CD14-positive monocyte (primary cell): ENCODE data around the gene KCTD13. TPM values are rescaled to one million over a fixed set of nuclear protein-coding genes. Genes with fewer than 3 reads are reported as not detected.
A peak's percentile ranks its signal among the peaks of the same experiment; 100 is the strongest.

Experiments used
- DNase-seq, 3 donors: peaks; one replicate each; pipeline ENCODE4 v3.0.0-alpha.2; 2011 to 2022
- H2AFZ ChIP-seq: 2 replicates; pipeline ENCODE4 v1.6.0; 2012; ENCODE audit warnings: mild to moderate bottlenecking, low read depth, low read length, inconsistent platforms; ENCODE audit not compliant: insufficient read depth, poor library complexity, severe bottlenecking
- H3K27ac ChIP-seq, 2 donors: 1 replicate in 1 of 2; 2 replicates in 1 of 2; pipeline ENCODE4 v1.5.1; 2012 to 2013; ENCODE audit warnings: low read length in 2 of 2, control low read depth in 1 of 2, inconsistent platforms in 1 of 2, low read depth in 1 of 2, mild to moderate bottlenecking in 1 of 2
- H3K27me3 ChIP-seq, 2 donors: one replicate each; pipeline versions ENCODE4 v1.6.0 to v1.6.1; 2011 to 2013; ENCODE audit warnings: low read length in 2 of 2; ENCODE audit not compliant: control insufficient read depth in 2 of 2, insufficient read depth in 2 of 2
- H3K36me3 ChIP-seq, 2 donors: replicated peaks in 1 of 2; 1 replicate in 1 of 2; 2 replicates in 1 of 2; pipeline versions ENCODE4 v1.5.1 to v1.6.1; 2012 to 2013; ENCODE audit warnings: low read length in 2 of 2, control low read depth in 1 of 2, inconsistent platforms in 1 of 2, mild to moderate bottlenecking in 1 of 2; ENCODE audit not compliant: insufficient read depth in 2 of 2, control insufficient read depth in 1 of 2
- H3K4me1 ChIP-seq, 2 donors: 1 replicate in 1 of 2; 2 replicates in 1 of 2; pipeline versions ENCODE4 v1.5.1 to v1.6.1; 2012 to 2013; ENCODE audit warnings: low read length in 2 of 2, control low read depth in 1 of 2, inconsistent platforms in 1 of 2, mild to moderate bottlenecking in 1 of 2, moderate library complexity in 1 of 2; ENCODE audit not compliant: insufficient read depth in 2 of 2, control insufficient read depth in 1 of 2
- H3K4me2 ChIP-seq: replicated peaks from 2 replicates; pipeline ENCODE3; 2012; ENCODE audit warnings: low read length, moderate library complexity, mild to moderate bottlenecking; ENCODE audit not compliant: poor library complexity, severe bottlenecking; ENCODE audit errors: extremely low read depth
- H3K4me3 ChIP-seq, 3 experiments: fragments of 200-600 bp in 1 of 3; sonication (generic) in 1 of 3; replicated peaks in 1 of 3; 1 replicate in 2 of 3; 2 replicates in 1 of 3; pipeline ENCODE4 v1.5.1; 2011 to 2013; ENCODE audit warnings: low read length in 3 of 3, mild to moderate bottlenecking in 3 of 3, control low read depth in 2 of 3, low read depth in 2 of 3, inconsistent platforms in 1 of 3, moderate library complexity in 1 of 3
- H3K79me2 ChIP-seq: 2 replicates; pipeline ENCODE4 v1.6.0; 2012; ENCODE audit warnings: mild to moderate bottlenecking, control low read depth, inconsistent platforms, low read length, moderate library complexity; ENCODE audit not compliant: insufficient read depth
- H3K9ac ChIP-seq: 2 replicates; pipeline ENCODE4 v1.6.0; 2017; ENCODE audit warnings: low read length, mild to moderate bottlenecking; ENCODE audit not compliant: insufficient read depth, poor library complexity, severe bottlenecking
- H3K9me3 ChIP-seq, 2 donors: replicated peaks in 1 of 2; 1 replicate in 1 of 2; 2 replicates in 1 of 2; pipeline versions ENCODE4 v1.5.1 to v1.6.1; 2012 to 2013; ENCODE audit warnings: low read length in 2 of 2, control low read depth in 1 of 2; ENCODE audit not compliant: control insufficient read depth in 1 of 2, insufficient read depth in 1 of 2
- H4K20me1 ChIP-seq: 2 replicates; pipeline ENCODE4 v1.6.0; 2012; ENCODE audit warnings: mild to moderate bottlenecking, low read length, control low read depth, moderate library complexity; ENCODE audit not compliant: insufficient read depth
- H3K27ac Mint-ChIP-seq, 7 donors: one replicate each; pipeline ENCODE4 v1.8.0; 2020; ENCODE audit warnings: mild to moderate bottlenecking in 7 of 7, mixed read lengths in 7 of 7, moderate library complexity in 6 of 7, inconsistent platforms in 2 of 7
- H3K27me3 Mint-ChIP-seq, 3 donors: one replicate each; pipeline ENCODE4 v1.8.0; 2021 to 2022; ENCODE audit warnings: low read depth in 3 of 3, mild to moderate bottlenecking in 3 of 3, mixed read lengths in 3 of 3, moderate library complexity in 3 of 3, inconsistent platforms in 1 of 3
- H3K36me3 Mint-ChIP-seq, 2 donors: one replicate each; pipeline ENCODE4 v1.8.0; 2020; ENCODE audit warnings: mixed read lengths in 2 of 2, inconsistent platforms in 1 of 2, mild to moderate bottlenecking in 1 of 2
- H3K4me1 Mint-ChIP-seq: one replicate; pipeline ENCODE4 v1.8.0; 2020; ENCODE audit warnings: mild to moderate bottlenecking, mixed read lengths
- H3K4me3 Mint-ChIP-seq, 2 donors: one replicate each; pipeline ENCODE4 v1.8.0; 2020; ENCODE audit warnings: mild to moderate bottlenecking in 2 of 2, mixed read lengths in 2 of 2, moderate library complexity in 1 of 2
- H3K9me3 Mint-ChIP-seq, 7 donors: one replicate each; pipeline ENCODE4 v1.8.0; 2020 to 2022; ENCODE audit warnings: mixed read lengths in 7 of 7, mild to moderate bottlenecking in 6 of 7, moderate library complexity in 6 of 7, inconsistent platforms in 2 of 7
- CTCF ChIP-seq: fragments of 200-600 bp; IDR thresholded peaks from one replicate; pipeline ENCODE4 v1.8.0; 2022; ENCODE audit warnings: antibody characterized with exemption, mild to moderate bottlenecking
- WGBS: methylation state at CpG from one replicate; pipeline ENCODE4 v1.1.5; 2013; ENCODE audit warnings: missing lambda C conversion rate; ENCODE audit not compliant: insufficient coverage; 5-methylcytosine and 5-hydroxymethylcytosine counted together
- intact Hi-C, 2 donors: fragments of 100-400 bp; cut with micrococcal nuclease; formaldehyde crosslinking; loops; one replicate each; pipeline versions ENCODE4 v1.15.0 to v1.15.1; 2023
- polyA plus RNA-seq, 3 donors: library from polyadenylated mRNA; depleted of rRNA in 1 of 3; unstranded in 2 of 3; stranded (reverse) in 1 of 3; fragments of 300-500 nt in 2 of 3; fragments of >200 nt in 1 of 3; fragmentation: Illumina TruSeq in 2 of 3; gene quantifications; 1 replicate in 2 of 3; 2 replicates in 1 of 3; pipeline ENCODE4 v1.2.3, GENCODE V29; 2012 to 2021

Gene KCTD13
- polyA plus RNA-seq, 3 donors = 4.0 to 36.6 (median 4.7) TPM

GRCh38 chr16:29972992-29973383 lies 47.0 kb upstream of the KCTD13 start:
- no peaks in the 10 kb centered on the region for H3K27me3 ChIP-seq
- Mint-ChIP-seq H3K27ac (peak overlapping the region; percentile 15 to 88 (median 80)), H3K27me3 (peaks cover 0 to 5% (median 2%) of the 10 kb centered on the region in 3 donors), H3K9me3 (peaks cover 0 to 5% (median 2%) of the 10 kb centered on the region in 7 donors), H3K36me3 (peaks cover 29 to 55% of the 10 kb centered on the region in 2 donors), H3K4me1 (peaks cover 38% of the 10 kb centered on the region), H3K4me3 (peak overlapping the region; percentile 91 to 94)
- peaks cover 42% of the 10 kb centered on the region for H3K79me2 ChIP-seq
- DNase-seq = no peak
- peak overlapping the region; percentile 18 to 43 for H3K27ac ChIP-seq
- peaks cover 46% of the 10 kb centered on the region for H4K20me1 ChIP-seq
- peak overlapping the region in 2 of 3 experiments; percentile 98 to 100 for H3K4me3 ChIP-seq
- H3K9ac ChIP-seq = no peak overlapping the region
- H3K9me3 ChIP-seq = no peaks in the 10 kb centered on the region
- intact Hi-C loops = loop anchor here in 1 of 2 donors (1.0 to 10.0 kb wide), 2 partner anchors 23 to 108 kb away; partner anchors contain the start of genes CDIPT and INO80E
- WGBS = 92% methylated on average over 5 of the region's 6 CpGs
- H3K4me2 ChIP-seq = peak overlapping the region; percentile 100
- H3K4me1 ChIP-seq = peaks cover 31 to 43% of the 10 kb centered on the region in 2 donors
- H2AFZ ChIP-seq = no peak overlapping the region
- no peak for TF ChIP-seq CTCF
- H3K36me3 ChIP-seq = peaks cover 29 to 46% of the 10 kb centered on the region in 2 donors

- peaks cover 37% of the 10 kb centered on the region for H3K79me2 ChIP-seq
- H3K36me3 ChIP-seq = peaks cover 27 to 44% of the 10 kb centered on the region in 2 donors
- peaks cover 0 to 5% (median 2%) of the 10 kb centered on the region in 7 donors for H3K9me3 Mint-ChIP-seq
- TF ChIP-seq CTCF = no peak
- WGBS = no CpG with 5 or more reads among the region's 1 CpG
- H2AFZ ChIP-seq = no peak overlapping the region
- H3K4me1 ChIP-seq = peaks cover 31 to 43% of the 10 kb centered on the region in 2 donors
- H3K4me2 ChIP-seq = no peak overlapping the region
- intact Hi-C loops = loop anchor here in 1 of 2 donors (10.0 kb wide), 1 partner anchor 108 kb away; the partner anchor contains the start of gene CDIPT
- no peaks in the 10 kb centered on the region for H3K9me3 ChIP-seq
- H3K27me3 Mint-ChIP-seq = peaks cover 0 to 5% (median 2%) of the 10 kb centered on the region in 3 donors
- no peak for DNase-seq
- peak overlapping the region in 1 of 3 experiments; percentile 100 for H3K4me3 ChIP-seq
- H3K4me1 Mint-ChIP-seq = peaks cover 38% of the 10 kb centered on the region
- peaks cover 41% of the 10 kb centered on the region for H4K20me1 ChIP-seq
- H3K4me3 Mint-ChIP-seq = no peak overlapping the region
- H3K9ac ChIP-seq = no peak overlapping the region
- H3K36me3 Mint-ChIP-seq = peaks cover 29 to 54% of the 10 kb centered on the region in 2 donors
- H3K27ac Mint-ChIP-seq = peak overlapping the region in 5 of 7 donors; percentile 56 to 88 (median 77)
- H3K27me3 ChIP-seq = no peaks in the 10 kb centered on the region
- H3K27ac ChIP-seq = peak overlapping the region; percentile 17 to 43
Measured at GRCh38 chr16:29972500-29972899, 46.5 kb upstream of the KCTD13 start.
